Hematopoietic multipotent progenitor cell treated with erythropoietin and hydrocortisone succinate and interleukin-3 and kit ligand, for 6 days (in vitro differentiated cells): ENCODE data around the gene IL6R.

ENCODE experiments used
- DNase-seq: peaks from one replicate; pipeline ENCODE4 v3.0.0-alpha.2; 2015

IL6R gene

GRCh38 chr1:154453574-154454352 is 48.6 kb downstream of the IL6R start:
- DNase-seq, result no peak

DNA sequence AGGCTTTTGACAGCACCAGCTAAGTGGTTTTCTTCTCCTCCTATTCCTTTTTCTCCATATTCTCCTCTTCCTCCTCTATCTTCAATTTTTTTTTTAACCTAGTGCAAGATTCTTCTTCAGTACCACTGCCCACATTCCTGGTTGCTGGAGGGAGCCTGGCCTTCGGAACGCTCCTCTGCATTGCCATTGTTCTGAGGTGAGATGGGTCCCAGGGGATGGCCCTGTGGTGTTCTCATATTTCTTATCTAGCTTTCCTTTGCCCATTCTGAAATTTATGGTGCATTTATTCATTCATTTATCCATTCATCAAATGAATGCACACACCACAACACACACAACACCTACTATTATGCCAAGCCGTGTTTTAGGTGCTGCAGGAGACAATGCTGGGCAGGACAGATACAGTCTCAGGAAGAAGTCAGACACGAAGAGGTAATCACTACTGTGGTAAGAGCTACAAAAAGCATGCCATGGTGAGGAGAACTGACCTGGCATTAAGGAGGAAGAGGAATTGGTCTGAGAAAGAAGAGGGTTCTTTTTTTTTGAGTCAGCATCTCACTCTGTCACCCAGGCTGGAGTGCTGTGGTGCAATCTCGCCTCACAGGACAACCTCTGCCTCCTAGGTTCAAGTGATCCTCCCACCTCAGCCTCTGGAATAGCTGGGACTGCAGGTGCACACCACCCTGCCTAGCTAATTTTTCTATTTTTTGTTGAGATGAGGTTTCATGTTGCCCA is 49.4 kb downstream of the IL6R start:
- no peak for DNase-seq

GRCh38 chr1:154456631-154457030 is 51.5 kb downstream of the IL6R start:
- DNase-seq, result no peak

GRCh38 chr1:154459080-154459479 is 53.9 kb downstream of the IL6R start:
- DNase-seq, result no peak

- DNase-seq, result peak; percentile 48
Measured at GRCh38 chr1:154460695-154461260, 55.6 kb downstream of the IL6R start.

DNA sequence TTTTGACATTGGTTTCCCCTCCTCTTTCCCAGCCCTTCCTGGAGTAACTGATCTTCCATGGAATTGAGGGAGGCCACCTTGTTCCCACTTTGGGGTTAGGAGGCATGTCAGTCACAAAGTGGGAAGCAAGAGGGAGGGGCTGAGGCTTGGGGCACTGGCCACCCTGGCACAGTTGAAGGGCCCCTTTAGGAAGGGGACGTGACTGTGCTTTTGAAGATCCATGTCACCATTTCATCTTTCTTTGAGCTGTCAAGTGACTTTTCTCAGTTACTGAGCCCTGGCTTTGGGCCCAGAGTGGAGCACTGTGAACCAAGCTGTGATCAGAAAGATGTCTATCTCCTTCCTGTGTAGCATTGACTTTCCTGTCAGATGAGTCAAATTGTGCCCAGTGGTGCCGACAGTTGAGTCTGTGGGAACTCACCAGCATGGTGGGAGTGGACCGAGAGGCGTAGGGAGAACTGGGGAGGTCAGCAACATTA is 58.4 kb downstream of the IL6R start:
- DNase-seq, result peak; percentile 85

GRCh38 chr1:154465621-154466195 is 60.6 kb downstream of the IL6R start:
- no peak for DNase-seq

- no peak for DNase-seq
Measured at GRCh38 chr1:154466206-154466605, 61.1 kb downstream of the IL6R start.

GRCh38 chr1:154466921-154467417 is 61.8 kb downstream of the IL6R start:
- no peak for DNase-seq

GRCh38 chr1:154467434-154468102 is 62.4 kb downstream of the IL6R start:
- no peak for DNase-seq

DNA sequence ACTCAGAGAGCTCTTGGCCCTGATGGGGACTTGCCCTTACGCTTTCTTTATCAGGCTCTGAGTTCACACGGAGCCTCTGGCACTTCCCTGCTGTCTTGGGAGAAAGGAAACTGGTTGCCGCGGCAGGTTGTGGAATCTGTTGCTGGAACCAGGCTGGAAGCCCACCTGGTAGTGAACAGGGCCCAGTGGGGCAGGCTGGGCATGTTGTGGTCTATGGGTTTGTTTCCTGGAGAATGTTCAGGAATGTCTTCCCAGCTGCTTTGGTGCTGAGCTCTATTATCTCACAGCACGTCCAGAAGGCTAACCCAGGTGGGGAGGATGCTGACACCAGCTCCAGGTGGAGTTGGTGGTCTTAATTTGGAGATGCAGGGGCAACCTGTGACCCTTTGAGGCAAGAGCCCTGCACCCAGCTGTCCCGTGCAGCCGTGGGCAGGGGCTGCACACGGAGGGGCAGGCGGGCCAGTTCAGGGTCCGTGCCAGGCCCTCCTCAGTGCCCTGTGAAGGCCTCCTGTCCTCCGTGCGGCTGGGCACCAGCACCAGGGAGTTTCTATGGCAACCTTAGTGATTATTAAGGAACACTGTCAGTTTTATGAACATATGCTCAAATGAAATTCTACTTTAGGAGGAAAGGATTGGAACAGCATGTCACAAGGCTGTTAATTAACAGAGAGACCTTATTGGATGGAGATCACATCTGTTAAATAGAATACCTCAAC is 63.5 kb downstream of the IL6R start:
- DNase-seq, result no peak

DNA sequence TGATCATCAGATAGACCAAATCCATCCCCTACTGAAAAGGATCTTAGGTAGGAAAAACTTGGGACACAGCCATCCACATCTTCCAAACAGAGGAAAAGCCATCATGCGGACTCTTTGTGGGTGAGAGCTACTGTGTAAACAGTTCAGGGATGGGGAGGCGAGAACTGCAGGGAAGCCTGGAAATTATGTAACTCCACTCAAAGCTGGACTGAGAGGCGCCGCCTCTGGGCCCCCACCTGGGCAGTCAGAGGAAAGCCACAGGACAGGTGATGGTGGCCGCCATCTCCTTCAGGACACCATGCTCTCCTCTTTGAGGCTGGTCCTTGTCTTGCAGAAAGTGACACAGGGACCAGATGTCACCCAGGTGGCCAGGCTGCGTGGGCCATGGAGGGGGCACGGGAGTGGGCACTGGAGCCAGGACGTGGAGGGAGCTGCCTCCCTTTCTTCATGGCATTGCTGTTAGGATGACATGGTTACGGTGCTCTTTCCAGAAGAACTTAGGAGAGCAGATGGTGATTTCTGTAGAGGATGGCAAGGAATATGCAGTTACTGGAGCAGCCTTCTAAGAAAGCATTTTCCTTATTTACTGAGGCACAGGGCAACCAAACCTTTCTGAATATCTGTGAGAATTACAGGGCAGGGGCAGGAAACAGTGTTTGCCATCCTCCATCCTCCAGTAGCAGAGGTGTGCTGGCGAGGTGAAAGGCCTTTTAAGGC is 64.9 kb downstream of the IL6R start:
- no peak for DNase-seq

GRCh38 chr1:154471304-154471703 is 66.2 kb downstream of the IL6R start:
- no peak for DNase-seq

DNA sequence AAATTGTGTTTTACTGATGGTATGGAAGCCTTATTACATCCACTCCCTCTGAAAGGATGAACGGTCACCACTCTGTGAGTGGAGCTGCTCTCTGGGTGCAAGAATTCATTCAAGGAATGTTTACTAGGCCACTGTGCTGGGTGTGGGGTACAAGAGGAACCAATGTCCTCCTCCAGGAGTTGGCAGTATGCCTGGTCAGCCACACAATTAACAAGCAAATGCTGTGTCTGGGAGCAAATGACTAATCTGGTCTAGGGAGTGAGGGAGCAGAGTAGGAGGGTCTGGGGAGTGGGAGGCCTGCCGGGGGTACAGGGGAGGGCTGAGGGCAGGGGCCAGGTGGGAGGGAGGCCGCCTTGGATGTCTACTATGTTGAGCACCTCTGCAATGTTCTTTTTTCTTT is 69.7 kb downstream of the IL6R start:
- DNase-seq, result peak; percentile 53

DNA sequence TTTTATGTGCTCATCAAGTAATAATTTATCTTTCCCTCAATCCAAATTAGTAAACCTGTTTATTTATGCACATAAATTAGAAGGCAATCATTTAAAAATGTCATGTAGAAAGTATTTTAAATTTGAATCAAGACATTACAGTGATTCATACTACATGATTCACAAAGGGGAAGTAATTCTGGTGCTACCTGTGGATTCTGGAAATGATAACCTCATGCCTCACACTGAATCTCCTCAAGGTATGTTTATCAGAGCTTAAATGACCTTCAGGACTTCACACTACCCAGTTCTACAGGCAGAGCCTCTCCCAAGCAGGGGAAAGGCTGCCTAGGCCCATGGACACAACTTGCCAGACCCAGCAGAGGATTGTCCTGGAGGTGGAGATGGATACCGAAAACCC is 71.6 kb downstream of the IL6R start:
- DNase-seq, result no peak

DNA sequence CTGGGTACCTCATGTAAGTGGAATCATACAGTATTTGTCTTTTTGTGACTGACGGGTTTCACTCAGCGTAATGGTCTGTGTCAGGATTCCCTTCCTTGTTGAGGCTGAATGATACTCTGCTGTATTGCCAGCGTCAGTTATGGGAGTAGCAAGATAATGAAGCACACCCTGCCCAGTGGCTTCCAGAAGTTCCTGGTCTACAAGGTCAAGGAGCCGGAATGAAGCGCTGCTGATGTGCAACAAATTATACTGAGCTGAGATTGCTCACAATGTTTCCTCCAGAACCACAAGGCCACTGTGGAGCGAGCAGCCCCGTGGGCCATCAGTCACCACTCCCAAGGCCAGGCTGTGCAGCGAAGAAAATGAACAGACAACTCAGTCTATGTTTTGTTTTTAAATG is 72.9 kb downstream of the IL6R start:
- no peak for DNase-seq

DNA sequence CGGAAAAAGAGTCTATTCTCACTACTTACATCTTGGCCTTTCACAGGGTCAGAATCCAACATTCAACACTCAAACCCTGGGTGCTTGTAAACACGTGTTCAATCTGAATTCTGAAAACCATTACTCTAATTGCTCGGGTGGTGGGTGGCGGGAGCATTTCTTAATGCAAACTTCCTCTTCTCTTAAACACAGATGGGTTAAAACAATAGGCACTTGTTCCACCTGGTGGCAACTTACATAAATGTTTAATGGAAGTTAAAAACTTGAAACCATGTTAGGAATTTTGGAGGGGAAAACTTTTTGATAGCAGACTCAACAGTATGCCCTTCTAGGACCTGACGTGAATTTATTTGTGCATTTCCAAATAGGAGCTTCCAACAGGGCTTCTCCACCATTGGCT is 73.5 kb downstream of the IL6R start:
- peak; percentile 76 for DNase-seq

GRCh38 chr1:154479764-154480421 is 74.8 kb downstream of the IL6R start:
- DNase-seq, result peak; percentile 90

GRCh38 chr1:154481053-154481452 is 75.9 kb downstream of the IL6R start:
- peak; percentile 38 for DNase-seq

- no peak for DNase-seq
Measured at GRCh38 chr1:154483941-154484803, 79.0 kb downstream of the IL6R start.
